NCI-H2107 treated with DMSO at 0.1 percent for 48 hours (cell line): ENCODE results near the gene CYB5R4.
"Not testable (repeated sequence)": the region's sequence is repeated elsewhere in the genome, so short reads cannot be mapped to it uniquely, and the experiment has no call there.

ENCODE experiments used
- DNase-seq: peaks from one replicate; lab custom pipeline; 2025; ENCODE audit not compliant: unreplicated experiment; lab: John Stamatoyannopoulos, UW

Gene CYB5R4

DNA sequence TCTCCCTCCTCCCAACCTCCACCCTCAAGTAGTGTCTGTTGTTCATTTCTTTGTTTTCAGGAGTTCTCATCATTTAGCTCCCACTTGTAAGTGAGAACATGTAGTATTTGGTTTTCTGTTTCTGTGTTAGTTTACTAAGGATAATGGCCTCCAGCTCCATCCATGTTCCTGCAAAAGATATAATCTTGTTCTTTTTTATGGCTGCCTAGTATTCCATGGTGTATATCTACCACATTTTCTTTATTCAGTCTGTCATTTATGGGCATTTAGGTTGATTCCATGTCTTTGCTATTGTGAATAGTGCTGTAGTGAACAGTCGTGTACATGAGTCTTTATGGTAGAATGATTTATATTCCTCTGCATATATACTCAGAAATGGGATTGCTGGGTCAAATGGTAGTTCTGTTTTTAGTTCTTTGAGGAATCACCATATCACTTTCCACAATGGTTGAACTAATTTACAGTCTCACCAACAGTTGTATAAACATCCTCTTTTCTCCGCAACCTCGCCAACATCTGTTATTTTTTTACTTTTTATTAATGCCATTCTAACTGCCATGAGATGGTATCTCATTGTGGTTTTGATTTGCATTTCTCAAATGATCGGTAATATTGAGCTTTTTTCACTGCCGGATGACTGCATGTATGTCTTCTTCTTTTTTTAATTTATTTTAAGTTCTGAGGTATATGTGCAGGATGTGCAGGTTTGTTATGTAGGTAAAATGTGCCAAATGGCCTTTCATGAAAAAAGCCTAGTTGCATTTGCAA is 48.3 kb downstream of the CYB5R4 start:
- DNase-seq: not testable (repeated sequence)

DNA sequence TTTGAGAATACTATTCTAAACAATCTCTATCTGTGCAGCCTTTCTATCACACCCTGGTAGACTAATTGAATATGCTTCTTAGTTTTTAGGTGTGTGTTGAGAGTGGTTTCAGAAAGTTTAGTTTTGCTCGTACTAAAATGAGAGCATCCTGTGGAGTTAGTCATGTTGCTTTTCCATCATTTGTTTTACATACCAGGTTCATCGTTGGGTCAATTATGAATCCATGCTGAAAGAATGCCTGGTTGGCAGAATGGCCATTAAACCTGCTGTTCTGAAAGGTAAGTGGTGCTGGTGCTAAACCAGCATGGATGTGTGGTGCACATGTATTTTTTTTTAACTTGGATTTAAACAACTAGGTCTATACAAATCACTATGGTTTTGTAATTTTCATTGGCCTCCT is 49.3 kb downstream of the CYB5R4 start:
- no peak for DNase-seq

DNA sequence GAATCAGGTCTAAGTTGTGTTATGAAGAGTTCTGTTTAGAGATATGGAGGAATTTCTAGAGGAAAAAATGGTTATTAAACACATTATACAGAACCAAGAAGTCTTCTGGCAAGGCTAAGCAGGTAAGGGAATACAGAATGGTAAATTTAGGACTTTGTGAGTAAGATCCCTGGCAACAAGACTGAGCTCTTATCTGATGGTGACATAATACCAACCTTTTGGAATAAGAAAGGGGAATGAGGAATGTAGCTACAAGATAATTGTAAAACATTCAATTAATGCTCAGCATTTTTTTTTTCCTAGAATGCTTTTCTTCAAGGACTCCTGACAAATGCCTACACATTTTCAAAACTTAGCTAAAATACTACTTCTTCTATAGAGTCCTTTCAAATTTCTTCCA is 51.8 kb downstream of the CYB5R4 start:
- DNase-seq: no peak

DNA sequence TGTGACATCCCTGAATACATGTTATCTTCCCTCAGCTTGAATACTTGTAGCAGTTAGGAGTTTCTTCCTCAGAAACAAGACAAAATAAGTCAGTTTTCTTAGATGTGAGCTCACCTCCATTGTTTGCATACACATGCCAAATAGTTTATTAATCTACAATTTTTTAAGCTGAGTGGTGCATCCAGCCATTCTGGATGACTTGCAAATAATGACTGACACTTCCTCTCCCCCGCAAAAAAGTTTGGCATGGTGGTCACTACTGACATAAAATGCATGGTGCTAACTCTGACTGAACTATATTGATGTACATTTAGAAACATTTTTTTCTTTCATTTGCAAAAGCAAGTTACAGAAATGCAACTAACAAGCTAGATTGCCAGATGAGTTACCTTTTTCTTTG is 55.5 kb downstream of the CYB5R4 start:
- DNase-seq: no peak

DNA sequence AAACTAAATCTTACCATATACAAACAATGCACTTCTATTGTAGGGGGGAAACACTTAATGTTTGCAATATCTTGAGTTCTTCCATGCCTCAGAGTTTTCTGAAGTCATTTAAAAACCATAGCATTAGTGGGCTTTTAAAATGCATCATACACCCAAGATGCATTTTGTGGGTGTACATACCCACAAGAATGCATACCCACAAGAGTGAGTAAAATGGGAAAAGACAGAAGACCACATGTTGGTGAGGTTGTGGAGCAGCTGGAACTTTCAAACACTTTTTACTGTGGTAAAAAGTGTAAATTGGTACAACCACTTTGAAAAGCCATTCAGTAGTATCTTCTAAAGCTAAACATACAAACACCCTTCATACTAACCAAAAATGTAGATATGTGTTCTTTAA is 57.5 kb downstream of the CYB5R4 start:
- DNase-seq: no peak

DNA sequence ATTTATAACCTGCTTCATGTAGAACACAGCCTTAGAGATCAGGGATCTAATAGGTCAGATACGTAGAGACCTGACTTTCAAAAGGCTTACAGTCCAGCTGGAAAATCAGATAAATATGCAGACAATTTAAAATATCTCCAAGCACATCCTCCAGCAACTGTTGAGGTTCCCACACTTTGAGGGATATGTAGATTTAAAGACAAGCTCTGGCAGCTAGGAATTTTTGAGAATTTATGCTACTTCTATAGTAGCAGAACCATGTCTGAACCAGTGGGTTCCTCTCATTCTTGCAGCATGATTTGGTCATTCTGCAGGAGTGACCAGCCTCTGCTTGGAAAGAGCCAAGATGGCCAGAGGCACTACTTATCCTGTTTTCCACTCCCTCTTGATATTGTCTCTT is 60.5 kb downstream of the CYB5R4 start:
- DNase-seq: no peak

DNA sequence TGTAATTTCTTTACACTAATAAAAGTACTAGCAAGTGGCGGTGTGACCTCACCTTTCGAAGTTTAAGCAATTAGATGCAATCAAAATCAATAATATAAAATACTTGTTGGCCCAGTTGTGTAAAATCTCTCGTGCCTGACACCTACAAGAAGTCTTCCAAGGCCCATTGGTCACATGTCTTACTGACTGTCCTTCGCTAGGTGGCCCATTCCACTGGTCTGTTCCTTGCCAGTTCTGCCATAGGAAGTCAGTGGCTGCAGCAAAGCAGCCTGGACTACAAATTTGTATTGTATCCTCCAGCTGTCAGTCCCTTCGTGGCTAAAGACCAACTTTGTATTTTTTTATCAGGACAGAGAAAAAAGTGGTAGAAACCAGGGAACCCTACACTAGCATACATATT is 61.8 kb downstream of the CYB5R4 start:
- DNase-seq: no peak

DNA sequence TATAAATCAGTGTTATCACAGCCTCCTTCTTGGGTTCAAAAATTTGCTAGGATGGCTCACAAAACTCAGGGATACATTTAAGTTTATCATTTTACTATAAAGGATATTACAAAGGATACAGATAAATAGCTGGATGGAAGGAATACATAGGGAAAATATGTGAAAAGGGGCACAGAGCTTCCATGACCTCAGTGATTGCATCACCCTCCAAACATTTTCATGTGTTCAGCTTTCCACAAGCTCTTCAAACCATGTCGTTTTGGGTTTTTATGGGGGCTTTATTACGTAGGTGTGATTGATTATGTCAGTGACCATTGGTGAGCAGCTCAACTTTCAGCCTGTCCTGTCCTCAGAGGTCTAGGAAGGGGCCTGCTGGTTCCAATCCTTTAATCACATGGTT is 68.0 kb downstream of the CYB5R4 start:
- no peak for DNase-seq

DNA sequence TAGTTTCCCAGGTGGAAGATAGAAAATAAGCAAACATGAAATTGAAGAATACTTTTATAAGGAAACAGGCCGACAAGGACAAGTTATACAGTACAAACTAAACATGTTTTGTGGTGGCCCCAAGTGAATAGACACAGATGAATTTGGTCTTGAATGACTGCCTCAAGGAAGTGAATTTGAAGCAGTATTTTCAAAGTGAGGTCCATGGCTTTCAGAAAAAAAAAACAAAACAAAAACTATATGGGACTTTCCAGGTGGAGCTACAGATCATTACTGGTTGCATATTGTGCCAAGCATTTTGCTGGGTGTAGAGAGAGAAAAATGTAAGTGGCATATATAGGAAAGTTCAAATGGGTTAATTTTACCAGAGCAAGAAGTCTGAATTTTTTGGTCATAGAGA is 68.8 kb downstream of the CYB5R4 start:
- no peak for DNase-seq

DNA sequence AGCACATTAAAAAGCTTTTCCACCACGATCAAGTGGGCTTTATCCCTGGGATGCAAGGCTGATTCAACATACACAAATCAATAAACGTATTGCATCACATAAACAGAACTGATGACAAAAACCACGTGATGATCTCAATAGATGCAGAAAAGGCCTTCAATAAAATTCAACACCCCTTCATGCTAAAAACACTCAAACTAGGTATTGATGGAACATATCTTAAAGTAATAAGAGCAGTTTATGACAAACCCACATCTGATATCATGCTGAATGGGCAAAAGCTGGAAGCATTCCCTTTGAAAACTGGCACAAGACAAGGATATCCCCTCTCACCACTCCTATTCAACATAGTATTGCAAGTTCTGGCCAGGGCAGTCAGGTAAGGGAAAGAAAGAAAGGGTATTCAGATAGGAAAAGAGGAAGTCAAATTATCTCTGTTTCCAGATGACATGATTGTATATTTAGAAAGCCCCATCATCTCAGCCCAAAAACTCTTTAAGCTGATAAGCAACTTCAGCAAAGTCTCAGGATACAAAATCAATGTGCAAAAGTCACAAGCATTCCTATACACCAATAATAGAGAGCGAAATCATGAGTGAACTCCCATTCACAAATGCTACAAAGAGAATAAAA is 86.8 kb downstream of the CYB5R4 start:
- not testable (repeated sequence) for DNase-seq

DNA sequence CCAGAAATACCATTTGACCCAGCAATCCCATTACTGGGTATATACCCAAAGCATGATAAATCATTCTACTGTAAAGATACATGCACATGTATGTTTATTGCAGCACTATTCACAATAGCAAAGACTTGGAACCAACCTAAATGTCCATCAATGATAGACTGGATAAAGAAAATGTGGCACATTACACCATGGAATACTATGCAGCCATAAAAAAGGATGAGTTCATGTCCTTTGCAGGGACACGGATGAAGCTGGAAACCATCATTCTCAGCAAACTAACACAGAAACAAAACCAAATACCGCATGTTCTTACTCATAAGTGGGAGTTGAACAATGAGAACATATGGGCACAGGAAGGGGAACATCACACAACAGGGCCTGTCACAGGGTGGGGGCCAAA is 88.5 kb downstream of the CYB5R4 start:
- not testable (repeated sequence) for DNase-seq

DNA sequence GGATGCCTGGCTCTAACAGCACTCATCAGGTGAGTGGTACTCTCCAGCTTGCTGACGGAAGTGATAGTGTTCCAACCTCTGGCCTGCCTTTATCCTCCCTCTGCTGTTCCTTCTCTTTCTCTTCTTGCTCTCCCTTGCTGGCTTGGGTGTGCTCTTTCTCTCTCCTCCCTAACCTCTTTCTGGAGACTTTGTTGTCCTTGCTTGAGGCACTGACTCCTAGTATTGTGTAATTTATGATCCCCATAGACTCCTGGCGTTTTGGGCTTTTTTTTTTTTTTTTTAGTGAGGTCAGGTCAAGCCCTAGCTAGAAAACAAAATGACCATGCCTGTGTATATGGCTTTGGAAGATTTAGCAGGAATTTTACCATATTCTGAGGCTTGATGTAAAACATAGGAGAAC is 89.4 kb downstream of the CYB5R4 start:
- no peak for DNase-seq

DNA sequence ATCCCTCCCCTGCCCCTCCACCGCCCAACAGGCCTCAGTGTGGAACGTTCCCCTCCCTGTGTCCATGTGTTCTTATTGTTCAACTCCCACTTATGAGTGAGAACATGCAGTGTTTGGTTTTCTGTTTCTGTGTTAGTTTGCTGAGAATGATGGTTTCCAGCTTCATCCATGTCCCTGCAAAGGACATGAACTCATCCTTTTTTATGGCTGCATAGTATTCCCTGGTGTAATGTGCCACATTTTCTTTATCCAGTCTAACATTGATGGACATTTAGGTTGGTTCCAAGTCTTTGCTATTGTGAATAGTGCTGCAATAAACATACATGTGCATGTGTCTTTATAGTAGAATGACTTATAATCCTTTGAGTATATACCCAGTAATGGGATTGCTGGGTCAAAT is 91.9 kb downstream of the CYB5R4 start:
- not testable (repeated sequence) for DNase-seq

DNA sequence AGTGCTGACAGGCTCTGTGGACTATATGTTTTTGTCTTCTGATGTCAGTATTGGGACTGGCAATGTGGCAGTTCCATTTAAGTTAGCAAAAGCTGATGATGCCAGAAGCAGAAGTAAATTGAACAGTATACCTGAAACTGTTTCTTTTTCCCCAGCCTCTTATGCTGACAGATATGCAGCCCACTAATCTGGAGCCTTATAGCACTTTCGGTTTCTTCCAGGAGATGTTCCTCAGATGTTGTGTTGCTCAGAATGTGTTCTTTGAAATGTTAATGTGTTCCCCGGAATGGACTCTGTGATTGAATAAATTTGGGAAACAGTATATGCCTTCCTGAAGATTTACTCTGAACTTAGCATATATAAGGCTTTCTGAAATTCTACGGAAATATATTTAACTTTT is 93.3 kb downstream of the CYB5R4 start:
- DNase-seq: no peak

DNA sequence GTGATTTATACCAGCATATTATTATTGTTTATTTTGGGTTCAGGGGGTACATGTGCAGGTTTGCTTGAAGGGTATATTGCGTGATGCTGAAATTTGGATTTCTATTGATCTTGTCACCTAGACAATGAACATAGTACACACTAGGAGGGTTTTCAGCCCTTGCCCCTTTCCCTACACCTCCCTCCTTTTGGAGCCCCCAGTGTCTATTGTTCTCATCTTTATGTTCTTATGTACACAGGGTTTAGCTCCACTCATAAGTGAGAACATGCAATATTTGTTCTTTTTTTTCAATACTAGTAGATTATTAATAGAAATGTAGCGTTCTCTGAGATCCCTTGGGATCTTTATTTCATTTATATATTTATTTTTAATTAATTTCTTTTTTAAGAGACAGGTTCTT is 94.9 kb downstream of the CYB5R4 start:
- DNase-seq: no peak

DNA sequence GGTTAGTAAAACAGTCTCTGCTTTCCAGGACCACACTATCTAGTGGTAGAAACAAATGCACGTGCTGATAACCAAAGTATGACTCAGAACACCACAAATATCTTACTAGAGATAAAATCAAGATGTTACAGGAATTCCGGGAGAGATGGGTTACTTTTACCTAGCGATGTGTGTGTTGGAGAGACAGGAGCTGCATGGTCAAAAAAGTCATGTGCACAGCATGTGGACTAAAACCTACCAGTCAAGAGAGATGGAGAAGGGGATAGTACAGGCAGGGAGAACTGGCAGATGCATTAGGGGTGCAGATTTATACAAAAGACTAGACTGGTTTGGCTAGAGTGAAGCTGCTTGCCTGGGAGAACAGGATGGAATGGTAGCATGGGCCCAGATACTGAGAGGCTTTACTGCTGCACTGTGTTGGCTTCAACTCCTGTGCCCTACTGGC is 98.8 kb downstream of the CYB5R4 start:
- DNase-seq: no peak

DNA sequence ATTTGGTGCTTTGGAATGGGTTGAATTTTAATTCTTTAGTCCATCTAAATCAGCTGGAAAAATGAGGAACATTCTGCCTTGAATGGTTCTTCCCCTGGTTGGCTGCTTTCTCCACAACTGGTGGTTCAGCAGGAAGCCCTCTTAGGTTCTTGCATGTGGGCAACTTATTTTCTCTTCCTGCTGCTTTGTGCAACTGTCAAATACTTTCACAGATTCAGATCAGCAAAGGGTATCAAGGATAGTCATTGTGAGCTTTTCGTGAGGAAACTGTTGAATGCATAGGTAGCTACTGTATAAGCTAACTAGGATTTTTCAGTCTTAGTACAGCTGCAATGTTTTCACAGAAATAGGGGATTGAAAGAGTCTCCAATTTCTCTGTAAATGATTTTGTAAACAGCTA is 101.2 kb downstream of the CYB5R4 start:
- DNase-seq: no peak

DNA sequence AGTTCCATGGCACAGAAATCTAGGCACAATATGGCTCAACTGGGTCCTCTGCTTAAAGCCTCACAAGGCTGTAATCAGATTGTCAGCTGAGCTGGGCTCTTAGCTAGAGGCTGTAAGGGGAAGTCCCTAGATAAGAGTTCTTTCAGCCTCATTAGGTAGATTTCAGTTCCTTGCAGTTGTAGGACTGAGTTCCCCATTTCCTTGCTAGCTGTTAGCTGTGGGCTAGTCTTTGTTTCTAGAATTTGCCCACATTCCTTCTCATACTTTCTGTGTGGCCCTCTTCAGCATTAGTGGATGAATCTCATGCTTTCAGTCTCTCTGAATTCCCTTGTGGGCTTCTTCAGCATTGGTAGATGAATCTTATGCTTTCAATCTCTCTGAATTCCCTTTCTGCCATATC is 103.1 kb downstream of the CYB5R4 start:
- no peak for DNase-seq

DNA sequence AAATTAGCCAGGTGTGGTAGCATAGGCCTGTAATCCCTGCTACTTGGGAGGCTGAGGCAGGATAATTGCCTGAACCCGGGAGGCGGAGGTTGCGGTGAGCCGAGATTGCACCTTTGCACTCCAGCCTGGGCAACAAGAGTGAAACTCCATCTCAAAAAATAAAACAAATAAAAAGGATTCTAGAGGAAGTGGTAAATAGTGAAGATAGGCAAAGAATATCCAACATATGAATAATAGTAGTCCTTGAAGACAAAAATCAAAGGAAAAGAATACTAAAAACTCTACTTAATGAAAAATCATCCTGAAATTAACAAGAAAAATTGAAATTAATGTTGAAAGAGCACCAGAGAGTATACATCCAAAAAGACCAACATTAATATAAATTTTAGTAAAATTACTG is 107.0 kb downstream of the CYB5R4 start:
- DNase-seq: no peak

DNA sequence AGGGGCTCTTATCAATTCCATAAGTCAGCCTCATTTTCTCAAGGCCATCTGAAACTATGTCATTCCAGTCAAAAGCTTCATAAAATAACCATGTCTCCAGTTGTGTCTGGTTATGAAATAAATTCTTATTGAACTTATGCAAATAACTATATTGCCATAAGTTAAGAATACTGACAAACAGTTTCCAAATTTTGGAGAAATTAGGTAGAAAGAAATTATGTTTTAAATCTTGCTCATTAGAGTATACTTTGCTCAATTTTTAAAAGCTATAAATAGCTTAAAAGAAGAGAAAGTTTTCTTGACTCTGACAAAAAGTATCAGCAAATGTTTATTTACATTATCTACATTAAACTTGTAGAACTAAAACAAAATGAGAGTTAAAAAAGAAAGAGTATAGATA is 111.1 kb downstream of the CYB5R4 start:
- no peak for DNase-seq

DNA sequence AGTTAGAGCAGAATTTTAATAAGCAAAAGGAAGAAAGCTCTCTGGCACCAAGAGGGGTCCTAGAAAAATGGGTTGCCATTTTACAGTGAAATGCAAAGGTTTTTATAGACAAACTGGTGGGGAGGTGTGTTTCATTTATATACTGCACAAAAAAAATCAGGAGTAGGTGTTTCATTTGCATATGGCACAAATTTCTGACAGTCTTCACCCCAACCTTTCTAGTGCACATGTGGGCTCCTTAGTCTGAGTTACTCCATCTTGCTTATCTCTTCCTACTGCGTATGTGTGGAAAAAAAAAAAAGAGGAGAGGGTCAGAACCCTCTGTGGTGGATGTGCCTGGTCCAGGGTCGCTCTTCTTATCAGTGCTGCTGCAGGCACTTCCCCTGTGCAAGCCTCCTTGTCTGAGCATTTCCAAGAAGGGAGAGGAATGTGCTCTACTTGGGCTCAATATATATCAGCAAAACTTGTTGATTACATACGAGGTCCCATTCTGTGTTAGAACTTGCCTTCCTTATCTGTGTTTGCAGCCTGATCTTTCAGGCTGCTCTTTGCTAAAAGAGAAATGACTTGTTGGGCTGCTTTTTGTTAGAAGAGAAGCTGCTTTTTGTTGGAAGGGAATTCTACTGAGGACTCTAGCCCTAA is 115.0 kb downstream of the CYB5R4 start:
- no peak for DNase-seq

DNA sequence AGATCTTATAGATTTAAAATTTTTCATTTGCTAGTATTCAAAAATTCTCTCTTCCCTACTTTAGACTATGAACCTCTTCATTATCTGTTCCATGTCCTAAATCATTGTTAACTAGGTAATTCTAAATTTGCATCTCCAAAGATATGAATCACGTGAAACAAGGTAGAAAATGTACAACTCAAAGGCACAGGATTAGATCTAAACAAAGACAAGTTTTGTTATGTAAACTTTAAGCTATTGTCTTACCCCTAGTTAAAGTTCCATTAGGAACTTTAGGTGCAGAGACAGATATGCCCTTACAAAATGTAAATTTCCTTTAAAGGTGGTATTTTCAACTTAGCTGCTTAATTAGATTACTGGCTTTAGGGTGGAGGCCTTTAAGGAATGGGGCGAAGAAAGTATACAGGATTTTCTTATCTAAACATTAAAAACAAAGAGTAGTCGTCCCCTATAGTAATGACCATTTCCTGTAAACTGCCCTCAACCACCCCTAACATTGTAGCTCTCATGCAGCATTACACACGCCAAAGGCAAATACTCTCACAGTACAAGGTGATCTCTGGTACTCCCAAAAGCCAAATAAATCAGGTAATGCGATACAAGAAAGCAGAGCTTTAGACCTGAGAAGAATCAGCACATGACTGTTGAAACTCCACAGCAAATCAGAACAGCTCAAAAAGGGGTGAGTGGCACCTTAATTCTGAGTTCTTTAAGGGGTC is 116.7 kb downstream of the CYB5R4 start:
- no peak for DNase-seq
